Measurements from ENCODE around the gene ADGRA3. TPM values are rescaled to one million over a fixed set of nuclear protein-coding genes. Genes with fewer than 3 reads are reported as not detected.

Gene ADGRA3
- total RNA-seq, 4 donors from 2014 or later: 99.1 to 117 (median 109) TPM

DNA sequence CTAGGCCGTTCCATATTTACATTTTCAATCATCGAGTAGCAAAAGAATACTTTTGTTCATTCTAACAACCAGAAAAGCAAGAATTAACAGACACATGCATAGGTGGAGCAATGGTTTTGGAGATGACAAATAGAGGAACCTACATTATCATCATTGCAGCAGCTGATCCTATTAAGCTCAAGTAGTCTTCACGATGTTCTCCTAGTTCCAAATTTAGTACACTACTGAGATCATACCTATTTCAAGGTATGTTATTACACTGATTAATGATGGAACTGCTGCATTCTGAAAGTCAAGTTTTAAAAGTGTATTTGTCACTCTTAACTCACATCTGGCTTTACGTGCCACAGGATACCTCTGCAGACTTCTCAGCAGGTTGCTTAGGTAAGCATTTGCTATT, 87.4 kb downstream of the ADGRA3 start:
- H3K9me3 ChIP-seq: no peaks in the 10 kb centered on the region
- no peaks in the 10 kb centered on the region for H3K27me3 ChIP-seq
- intact Hi-C loops (cut with DNase I): no loop called here
- peaks cover 17 to 31% of the 10 kb centered on the region in 2 donors for H3K4me1 ChIP-seq
- peak overlapping the region; percentile 84 to 98 (median 92) for H3K27ac ChIP-seq
- no peak overlapping the region for H3K4me3 ChIP-seq (replicated peaks in 1 of 3)
- no peak for TF ChIP-seq POLR2A (IDR thresholded peaks at IDR 0.05)
- TF ChIP-seq, protein P1, sequence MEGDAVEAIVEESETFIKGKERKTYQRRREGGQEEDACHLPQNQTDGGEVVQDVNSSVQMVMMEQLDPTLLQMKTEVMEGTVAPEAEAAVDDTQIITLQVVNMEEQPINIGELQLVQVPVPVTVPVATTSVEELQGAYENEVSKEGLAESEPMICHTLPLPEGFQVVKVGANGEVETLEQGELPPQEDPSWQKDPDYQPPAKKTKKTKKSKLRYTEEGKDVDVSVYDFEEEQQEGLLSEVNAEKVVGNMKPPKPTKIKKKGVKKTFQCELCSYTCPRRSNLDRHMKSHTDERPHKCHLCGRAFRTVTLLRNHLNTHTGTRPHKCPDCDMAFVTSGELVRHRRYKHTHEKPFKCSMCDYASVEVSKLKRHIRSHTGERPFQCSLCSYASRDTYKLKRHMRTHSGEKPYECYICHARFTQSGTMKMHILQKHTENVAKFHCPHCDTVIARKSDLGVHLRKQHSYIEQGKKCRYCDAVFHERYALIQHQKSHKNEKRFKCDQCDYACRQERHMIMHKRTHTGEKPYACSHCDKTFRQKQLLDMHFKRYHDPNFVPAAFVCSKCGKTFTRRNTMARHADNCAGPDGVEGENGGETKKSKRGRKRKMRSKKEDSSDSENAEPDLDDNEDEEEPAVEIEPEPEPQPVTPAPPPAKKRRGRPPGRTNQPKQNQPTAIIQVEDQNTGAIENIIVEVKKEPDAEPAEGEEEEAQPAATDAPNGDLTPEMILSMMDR (IDR thresholded peaks at IDR 0.05): no peak
- no peaks in the 10 kb centered on the region for H3K36me3 ChIP-seq
- DNase-seq: no peak
- 83 to 84% methylated on average over 4 of the region's 4 CpGs for WGBS, 2 donors

DNA sequence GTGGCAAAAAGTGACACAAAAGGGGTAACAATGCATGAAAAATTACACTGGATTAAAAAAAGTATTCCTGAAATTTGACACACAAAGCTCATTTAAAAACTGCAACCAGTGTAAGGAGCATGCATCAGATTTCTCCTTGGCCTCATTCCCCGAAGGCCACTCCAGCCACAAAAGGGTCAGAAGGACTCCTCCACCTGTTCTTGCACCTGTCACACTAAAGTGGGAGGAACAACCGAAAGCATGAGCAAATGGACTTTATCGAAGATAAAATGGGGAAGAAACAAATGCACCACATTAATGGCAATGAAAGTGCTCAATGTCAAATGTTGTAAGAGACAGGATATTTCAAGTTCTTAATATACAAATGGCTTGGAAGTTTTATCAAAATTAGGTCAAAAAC, 88.2 kb downstream of the ADGRA3 start:
- TF ChIP-seq, protein P1 (IDR thresholded peaks at IDR 0.05): no peak
- TF ChIP-seq POLR2A (IDR thresholded peaks at IDR 0.05): no peak
- Histone ChIP-seq H3K4me1 (peaks cover 17 to 32% of the 10 kb centered on the region in 2 donors), H3K9me3 (no peaks in the 10 kb centered on the region), H3K27ac (peak overlapping the region in 2 of 3 donors; percentile 92 to 98), H3K4me3 (replicated peaks in 1 of 3) (no peak overlapping the region), H3K36me3 (no peaks in the 10 kb centered on the region), H3K27me3 (no peaks in the 10 kb centered on the region)
- intact Hi-C loops (cut with DNase I): no loop called here
- WGBS, 2 donors: 29 to 45% methylated on average over 3 of the region's 3 CpGs
- DNase-seq: peak; percentile 52 to 54

DNA sequence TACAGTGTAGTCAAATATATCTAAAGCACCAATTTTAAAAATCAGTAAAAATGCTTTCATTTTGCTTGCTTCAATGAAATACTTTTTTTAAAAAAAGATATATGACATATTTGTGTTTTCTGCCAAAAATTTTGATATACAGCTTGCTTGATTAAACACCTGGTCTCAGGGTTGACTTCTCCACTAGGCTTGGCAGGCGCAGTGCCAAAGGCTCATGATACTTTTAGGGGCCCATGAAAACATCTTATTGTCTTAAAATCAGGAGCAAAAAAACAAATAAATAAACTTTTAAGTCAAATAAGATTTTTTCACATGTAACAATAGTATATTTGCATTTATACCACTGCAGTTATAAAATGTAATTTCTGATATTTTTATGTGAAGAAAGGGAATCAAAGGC, 95.6 kb downstream of the ADGRA3 start:
- intact Hi-C loops (cut with DNase I): no loop called here
- Histone ChIP-seq H3K9me3 (no peaks in the 10 kb centered on the region), H3K4me1 (peaks cover 0 to 10% of the 10 kb centered on the region in 2 donors), H3K36me3 (no peaks in the 10 kb centered on the region), H3K4me3 (replicated peaks in 1 of 3) (no peak overlapping the region), H3K27ac (peak overlapping the region in 1 of 3 donors; percentile 3), H3K27me3 (no peaks in the 10 kb centered on the region)
- TF ChIP-seq, protein P1 (IDR thresholded peaks at IDR 0.05): no peak
- no peak for TF ChIP-seq POLR2A (IDR thresholded peaks at IDR 0.05)
- 90 to 95% methylated on average over 1 of the region's 1 CpG for WGBS, 2 donors
- DNase-seq: peak; percentile 58 to 71

DNA sequence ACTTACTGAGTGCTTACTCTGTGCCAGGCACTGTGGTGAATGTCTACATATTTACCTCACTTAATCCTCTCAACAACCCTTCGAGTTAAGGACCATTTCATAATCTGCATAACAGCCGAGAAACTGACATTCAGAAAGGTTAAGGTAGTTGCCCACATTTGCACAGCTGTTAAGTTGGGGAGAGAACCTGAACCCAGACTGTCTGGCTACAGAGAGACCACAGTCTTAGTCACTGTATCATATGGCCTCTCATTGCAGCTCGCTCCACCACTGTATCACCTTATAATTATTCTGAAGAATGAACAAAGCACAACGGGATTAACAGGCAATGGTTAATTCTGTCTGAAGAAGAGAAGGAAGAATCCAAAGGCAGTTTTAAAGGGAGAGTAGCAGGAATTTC, 98.5 kb downstream of the ADGRA3 start:
- 82 to 83% methylated on average over 4 of the region's 4 CpGs for WGBS, 2 donors
- Histone ChIP-seq H3K9me3 (no peaks in the 10 kb centered on the region), H3K4me1 (peaks cover 0 to 4% of the 10 kb centered on the region in 2 donors), H3K27ac (no peak overlapping the region), H3K27me3 (no peaks in the 10 kb centered on the region), H3K36me3 (no peaks in the 10 kb centered on the region), H3K4me3 (replicated peaks in 1 of 3) (no peak overlapping the region)
- DNase-seq: no peak
- intact Hi-C loops (cut with DNase I): no loop called here
- no peak for TF ChIP-seq POLR2A (IDR thresholded peaks at IDR 0.05)
- TF ChIP-seq, protein P1 (IDR thresholded peaks at IDR 0.05): no peak

DNA sequence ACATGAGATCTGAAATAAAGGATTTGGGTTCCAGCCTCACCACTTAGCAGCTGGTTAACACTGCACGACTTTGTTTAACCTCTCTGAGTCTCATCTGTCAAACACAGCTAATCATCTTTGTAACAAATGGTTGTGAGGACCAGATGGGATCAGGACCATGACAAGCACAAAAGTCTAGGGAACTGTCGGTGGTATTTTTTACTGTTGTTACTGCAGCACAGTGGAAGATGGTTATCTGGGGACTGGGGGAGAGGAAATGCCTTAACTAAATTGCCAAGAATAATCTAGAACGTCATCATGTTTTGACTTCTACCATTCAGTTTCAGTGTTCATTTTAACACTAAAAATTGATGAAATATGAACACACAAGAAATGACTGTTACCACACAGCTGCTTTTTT, 99.5 kb downstream of the ADGRA3 start:
- H3K36me3 ChIP-seq: no peaks in the 10 kb centered on the region
- H3K4me1 ChIP-seq: peaks cover 0 to 4% of the 10 kb centered on the region in 2 donors
- intact Hi-C loops (cut with DNase I): no loop called here
- no peaks in the 10 kb centered on the region for H3K9me3 ChIP-seq
- no peak for DNase-seq
- no peak overlapping the region for H3K4me3 ChIP-seq (replicated peaks in 1 of 3)
- WGBS, 2 donors: 47 to 52% methylated on average over 3 of the region's 3 CpGs
- H3K27me3 ChIP-seq: no peaks in the 10 kb centered on the region
- TF ChIP-seq, protein P1 (IDR thresholded peaks at IDR 0.05): no peak
- no peak for TF ChIP-seq POLR2A (IDR thresholded peaks at IDR 0.05)
- no peak overlapping the region for H3K27ac ChIP-seq

All from thyroid gland (tissue), 4 donors.